ENCODE results near the gene GYG1. TPM values are rescaled to one million over a fixed set of nuclear protein-coding genes. Genes with fewer than 3 reads are reported as not detected.

The GYG1 gene
- total RNA-seq, 1 experiment from 2014 or later, result 28.0 TPM

GRCh38 chr3:149009732-149010131 lies 18.4 kb downstream of the GYG1 start:
- no peaks in the 10 kb centered on the region for H3K27me3 Mint-ChIP-seq (ENCODE audit: insufficient read depth, unreplicated experiment)
- CTCF ChIA-PET, result no interaction called here
- intact Hi-C loops (cut with micrococcal nuclease; ENCODE audit: unreplicated experiment), result no loop called here

GRCh38 chr3:149010504-149010951 lies 19.2 kb downstream of the GYG1 start:
- Mint-ChIP-seq H3K4me1 (ENCODE audit: low read depth, unreplicated experiment) (peaks cover 7% of the 10 kb centered on the region), H3K36me3 (ENCODE audit: insufficient read depth, unreplicated experiment) (peaks cover 13% of the 10 kb centered on the region), H3K4me3 (ENCODE audit: unreplicated experiment) (no peak overlapping the region), H3K27me3 (ENCODE audit: insufficient read depth, unreplicated experiment) (no peaks in the 10 kb centered on the region), H3K27ac (ENCODE audit: unreplicated experiment) (no peak overlapping the region), H3K9me3 (ENCODE audit: unreplicated experiment) (no peaks in the 10 kb centered on the region)
- Histone ChIP-seq H3K4me1 (no peaks in the 10 kb centered on the region), H3K27me3 (replicated peaks; ENCODE audit: control insufficient read depth, insufficient read depth, low read length) (no peaks in the 10 kb centered on the region), H3K4me3 (ENCODE audit: low read depth, low read length) (no peak overlapping the region), H3K36me3 (ENCODE audit: control insufficient read depth, insufficient read depth, low read length) (no peaks in the 10 kb centered on the region; the same call in 1 of the 2 replicates), H3K9me3 (no peaks in the 10 kb centered on the region)
- POLR2A ChIA-PET, result no interaction called here
- TF ChIP-seq CTCF (IDR thresholded peaks at IDR 0.05; ENCODE audit: insufficient read depth in 1 of 2, low read depth in 1 of 2, low read length in 1 of 2, severe bottlenecking in 1 of 2, unreplicated experiment in 1 of 2), result no peak
- DNase-seq, result peak in 1 of 2 experiments; percentile 23
- CTCF ChIA-PET, result interaction anchor here (0.7 kb wide), 1 partner anchor 55 kb away, joined by 3 read pairs; no protein-coding TSS in a partner anchor
- intact Hi-C loops (cut with micrococcal nuclease; ENCODE audit: unreplicated experiment), result no loop called here
- BruUV-seq (replicated peaks), result no TSS peak

More at GRCh38 chr3:149009732-149010131, 18.4 kb downstream of the GYG1 start:
- H3K4me3 Mint-ChIP-seq (ENCODE audit: unreplicated experiment), result no peak overlapping the region
- peaks cover 13% of the 10 kb centered on the region for H3K36me3 Mint-ChIP-seq (ENCODE audit: insufficient read depth, unreplicated experiment)
- no peaks in the 10 kb centered on the region; the same call in 1 of the 2 replicates for H3K36me3 ChIP-seq (ENCODE audit: control insufficient read depth, insufficient read depth, low read length)
- no peak overlapping the region for H3K4me3 ChIP-seq (ENCODE audit: low read depth, low read length)
- POLR2A ChIA-PET, result no interaction called here
- no peak overlapping the region for H3K27ac Mint-ChIP-seq (ENCODE audit: unreplicated experiment)
- H3K4me1 Mint-ChIP-seq (ENCODE audit: low read depth, unreplicated experiment), result peaks cover 7% of the 10 kb centered on the region
- no TSS peak for BruUV-seq (replicated peaks)
- no peaks in the 10 kb centered on the region for H3K27me3 ChIP-seq (replicated peaks; ENCODE audit: control insufficient read depth, insufficient read depth, low read length)
- TF ChIP-seq CTCF (IDR thresholded peaks at IDR 0.05; ENCODE audit: insufficient read depth in 1 of 2, low read depth in 1 of 2, low read length in 1 of 2, severe bottlenecking in 1 of 2, unreplicated experiment in 1 of 2), result no peak
- no peaks in the 10 kb centered on the region for H3K9me3 Mint-ChIP-seq (ENCODE audit: unreplicated experiment)
- DNase-seq, result no peak
- H3K9me3 ChIP-seq, result no peaks in the 10 kb centered on the region
- H3K4me1 ChIP-seq, result no peaks in the 10 kb centered on the region

- no peaks in the 10 kb centered on the region for H3K27me3 ChIP-seq (replicated peaks; ENCODE audit: control insufficient read depth, insufficient read depth, low read length)
- H3K4me1 Mint-ChIP-seq (ENCODE audit: low read depth, unreplicated experiment), result peaks cover 7% of the 10 kb centered on the region
- no peak for TF ChIP-seq CTCF (IDR thresholded peaks at IDR 0.05; ENCODE audit: insufficient read depth in 1 of 2, low read depth in 1 of 2, low read length in 1 of 2, severe bottlenecking in 1 of 2, unreplicated experiment in 1 of 2)
- H3K9me3 Mint-ChIP-seq (ENCODE audit: unreplicated experiment), result no peaks in the 10 kb centered on the region
- peaks cover 13% of the 10 kb centered on the region for H3K36me3 Mint-ChIP-seq (ENCODE audit: insufficient read depth, unreplicated experiment)
- intact Hi-C loops (cut with micrococcal nuclease; ENCODE audit: unreplicated experiment), result no loop called here
- CTCF ChIA-PET, result interaction anchor here (0.7 kb wide), 1 partner anchor 55 kb away, joined by 3 read pairs; no protein-coding TSS in a partner anchor
- H3K4me1 ChIP-seq, result no peaks in the 10 kb centered on the region
- H3K9me3 ChIP-seq, result no peaks in the 10 kb centered on the region
- no peak for DNase-seq
- no peak overlapping the region for H3K4me3 ChIP-seq (ENCODE audit: low read depth, low read length)
- H3K36me3 ChIP-seq (ENCODE audit: control insufficient read depth, insufficient read depth, low read length), result no peaks in the 10 kb centered on the region; the same call in 1 of the 2 replicates
- H3K27ac Mint-ChIP-seq (ENCODE audit: unreplicated experiment), result no peak overlapping the region
- BruUV-seq (replicated peaks), result no TSS peak
- POLR2A ChIA-PET, result no interaction called here
- no peaks in the 10 kb centered on the region for H3K27me3 Mint-ChIP-seq (ENCODE audit: insufficient read depth, unreplicated experiment)
- no peak overlapping the region for H3K4me3 Mint-ChIP-seq (ENCODE audit: unreplicated experiment)
These were observed 19.6 kb downstream of the GYG1 start for GRCh38 chr3:149010966-149011365.

Measured in Caco-2 (cell line).